Breast epithelium (tissue), 4 donors: ENCODE results near the gene ADCYAP1R1. TPM values are rescaled to one million over a fixed set of nuclear protein-coding genes. Genes with fewer than 3 reads are reported as not detected.

Experiments used
- DNase-seq, 2 donors: peaks; one replicate each; pipeline ENCODE4 v3.0.0-alpha.2; 2019; ENCODE audit warnings: low spot score in 2 of 2
- H3K27ac ChIP-seq, 2 donors: fragments of 200-600 bp; sonication (generic) in 1 of 2; one replicate each; pipeline ENCODE4 v1.5.1; 2016 to 2019; ENCODE audit warnings: mild to moderate bottlenecking in 1 of 2
- H3K27me3 ChIP-seq, 2 donors: fragments of 200-600 bp; sonication (generic) in 1 of 2; one replicate each; pipeline versions ENCODE4 v1.5.1 to v1.6.0; 2017 to 2019; ENCODE audit warnings: control low read depth in 1 of 2, mild to moderate bottlenecking in 1 of 2
- H3K36me3 ChIP-seq: fragments of 200-600 bp; one replicate; pipeline ENCODE4 v1.5.1; 2019
- H3K4me1 ChIP-seq, 2 donors: fragments of 200-600 bp; sonication (generic); one replicate each; pipeline ENCODE4 v1.5.1; 2016 to 2019; ENCODE audit warnings: control low read depth in 1 of 2
- H3K4me3 ChIP-seq, 3 donors: fragments of 200-600 bp; sonication (generic); 1 replicate in 2 of 3; 2 replicates in 1 of 3; pipeline ENCODE4 v1.5.1; 2016 to 2019; ENCODE audit warnings: mild to moderate bottlenecking in 3 of 3, moderate library complexity in 2 of 3
- H3K9me3 ChIP-seq, 2 donors: fragments of 200-600 bp; sonication (generic) in 1 of 2; one replicate each; pipeline ENCODE4 v1.5.1; 2016 to 2019; ENCODE audit warnings: control low read depth in 1 of 2
- CTCF ChIP-seq, 3 donors: fragments of 450-650 bp; IDR thresholded peaks; one replicate each; pipeline ENCODE4 v1.5.1; 2016 to 2017; ENCODE audit warnings: antibody characterized with exemption in 3 of 3, mild to moderate bottlenecking in 3 of 3, moderate library complexity in 3 of 3
- POLR2A ChIP-seq: fragments of 450-650 bp; IDR thresholded peaks from one replicate; pipeline ENCODE4 v1.6.1; 2016; ENCODE audit warnings: antibody characterized with exemption, mild to moderate bottlenecking, moderate library complexity
- POLR2AphosphoS5 ChIP-seq, 3 donors: sonication (generic); formaldehyde crosslinking; IDR thresholded peaks; one replicate each; pipeline ENCODE4 v1.6.1; 2017; ENCODE audit warnings: antibody characterized with exemption in 3 of 3
- intact Hi-C: fragments of 100-400 bp; cut with DNase I; formaldehyde crosslinking; loops from one replicate; pipeline ENCODE4 v1.15.1; 2023; ENCODE audit warnings: low total_unique reads
- total RNA-seq, 3 donors: library from RNA; depleted of rRNA; stranded (reverse); fragments of >200 nt; gene quantifications; one replicate each; pipeline ENCODE4 v1.1.0, GENCODE V29; 2016

ADCYAP1R1 gene
- total RNA-seq, 3 donors from 2014 or later: 2.6 to 19.7 (median 4.1) TPM

- no peak for DNase-seq
- no peak overlapping the region for H3K27ac ChIP-seq
- H3K4me3 ChIP-seq: no peak overlapping the region
- TF ChIP-seq POLR2AphosphoS5 (IDR thresholded peaks at IDR 0.05): no peak
- TF ChIP-seq POLR2A: no peak
- TF ChIP-seq CTCF (IDR thresholded peaks at IDR 0.05): no peak
- H3K4me1 ChIP-seq: no peaks in the 10 kb centered on the region
- intact Hi-C loops: no loop called here
- no peaks in the 10 kb centered on the region for H3K9me3 ChIP-seq
- H3K36me3 ChIP-seq: no peaks in the 10 kb centered on the region
- H3K27me3 ChIP-seq: no peaks in the 10 kb centered on the region
These were observed 50.3 kb downstream of the ADCYAP1R1 start for GRCh38 chr7:31102151-31102972.

- Histone ChIP-seq H3K36me3 (no peaks in the 10 kb centered on the region), H3K4me1 (no peaks in the 10 kb centered on the region), H3K27ac (no peak overlapping the region), H3K27me3 (no peaks in the 10 kb centered on the region), H3K9me3 (no peaks in the 10 kb centered on the region), H3K4me3 (no peak overlapping the region)
- intact Hi-C loops: no loop called here
- DNase-seq: no peak
- TF ChIP-seq POLR2AphosphoS5 (IDR thresholded peaks at IDR 0.05) (no peak), CTCF (IDR thresholded peaks at IDR 0.05) (no peak), POLR2A (no peak)
These were observed 51.1 kb downstream of the ADCYAP1R1 start for GRCh38 chr7:31102973-31103850.

GRCh38 chr7:31104361-31105255, 52.5 kb downstream of the ADCYAP1R1 start:
- DNase-seq: no peak
- H3K36me3 ChIP-seq: no peaks in the 10 kb centered on the region
- intact Hi-C loops: loop anchor here (5.0 kb wide), 1 partner anchor 913 kb away; no protein-coding TSS in a partner anchor
- TF ChIP-seq POLR2AphosphoS5 (IDR thresholded peaks at IDR 0.05): no peak
- TF ChIP-seq POLR2A: no peak
- no peak for TF ChIP-seq CTCF (IDR thresholded peaks at IDR 0.05)
- no peak overlapping the region for H3K27ac ChIP-seq
- H3K9me3 ChIP-seq: no peaks in the 10 kb centered on the region
- H3K27me3 ChIP-seq: no peaks in the 10 kb centered on the region
- no peak overlapping the region for H3K4me3 ChIP-seq
- H3K4me1 ChIP-seq: no peaks in the 10 kb centered on the region

- H3K27ac ChIP-seq: no peak overlapping the region
- no peaks in the 10 kb centered on the region for H3K36me3 ChIP-seq
- DNase-seq: no peak
- no peak overlapping the region for H3K4me3 ChIP-seq
- TF ChIP-seq CTCF (IDR thresholded peaks at IDR 0.05): no peak
- TF ChIP-seq POLR2A: no peak
- no peak for TF ChIP-seq POLR2AphosphoS5 (IDR thresholded peaks at IDR 0.05)
- no peaks in the 10 kb centered on the region for H3K4me1 ChIP-seq
- H3K27me3 ChIP-seq: no peaks in the 10 kb centered on the region
- intact Hi-C loops: loop anchor here (5.0 kb wide), 1 partner anchor 912 kb away; no protein-coding TSS in a partner anchor
- H3K9me3 ChIP-seq: no peaks in the 10 kb centered on the region
These were observed 53.3 kb downstream of the ADCYAP1R1 start for GRCh38 chr7:31105256-31105950.
